H1 (cell line): ENCODE data around the gene C5orf58. TPM values are rescaled to one million over a fixed set of nuclear protein-coding genes. Genes with fewer than 3 reads are reported as not detected.

Experiments used
- CTCF ChIA-PET: fragments of 300-600 bp; sonication (Branson Sonifier 250); formaldehyde crosslinking; loops from one replicate; lab custom pipeline; 2021; ENCODE audit not compliant: partially characterized antibody; lab: Charles Lee
- POLR2A ChIA-PET: fragments of 300-600 bp; sonication (Branson Sonifier 250); formaldehyde crosslinking; loops from one replicate; lab custom pipeline; 2021; ENCODE audit warnings: inconsistent platforms; ENCODE audit not compliant: partially characterized antibody; lab: Charles Lee
- DNase-seq, 2 experiments: peaks; one replicate each; pipeline versions ENCODE4 v3.0.0 to v3.0.0-alpha.2; 2010 to 2022; ENCODE audit warnings: low spot score in 2 of 2, low read depth in 1 of 2, mixed read lengths in 1 of 2
- FAIRE-seq: peaks from 2 replicates; lab custom pipeline; 2011; peaks lifted over from hg19 to GRCh38; lab: Jason Lieb, UNC
- H2AFZ ChIP-seq: 2 replicates; pipeline ENCODE4 v1.8.1; 2012; ENCODE audit warnings: low read length, inconsistent platforms
- H2AK5ac ChIP-seq: 2 replicates; pipeline ENCODE4 v1.6.1; 2013; ENCODE audit warnings: low read depth, low read length
- H2BK120ac ChIP-seq: replicated peaks from 2 replicates; pipeline ENCODE3; 2013; ENCODE audit warnings: low read depth, low read length, inconsistent platforms
- H2BK12ac ChIP-seq: 2 replicates; pipeline ENCODE4 v1.6.1; 2013; ENCODE audit warnings: low read depth, low read length
- H2BK15ac ChIP-seq: 2 replicates; pipeline ENCODE4 v1.6.1; 2013; ENCODE audit warnings: low read length
- H2BK20ac ChIP-seq: 2 replicates; pipeline ENCODE4 v1.6.1; 2013; ENCODE audit warnings: low read length
- H2BK5ac ChIP-seq: 2 replicates; pipeline ENCODE4 v1.6.1; 2013; ENCODE audit warnings: low read depth, low read length
- H3K14ac ChIP-seq: 2 replicates; pipeline ENCODE4 v1.6.1; 2013; ENCODE audit warnings: inconsistent platforms; ENCODE audit not compliant: insufficient read length
- H3K18ac ChIP-seq: 2 replicates; pipeline ENCODE4 v1.6.1; 2013; ENCODE audit warnings: low read length; ENCODE audit errors: extremely low read depth
- H3K23ac ChIP-seq: 2 replicates; pipeline ENCODE4 v1.6.1; 2013; ENCODE audit warnings: inconsistent platforms; ENCODE audit not compliant: insufficient read length
- H3K23me2 ChIP-seq: 2 replicates; pipeline ENCODE4 v1.6.1; 2013; ENCODE audit warnings: low read depth, low read length
- H3K27ac ChIP-seq: 2 replicates; pipeline ENCODE4 v1.6.1; 2011; ENCODE audit warnings: low read depth, low read length, inconsistent platforms
- H3K27me3 ChIP-seq, 4 experiments: replicated peaks in 1 of 4; 1 replicate in 1 of 4; 2 replicates in 3 of 4; pipeline versions ENCODE4 v1.6.1 to v1.8.1; 2011 to 2013; ENCODE audit warnings: low read length in 3 of 4, mild to moderate bottlenecking in 3 of 4, inconsistent platforms in 2 of 4, mixed read lengths in 2 of 4, moderate library complexity in 1 of 4; ENCODE audit not compliant: control insufficient read depth in 3 of 4, insufficient read depth in 3 of 4; ENCODE audit errors: extremely low read depth in 1 of 4
- H3K36me3 ChIP-seq, 4 experiments: 2 replicates each; pipeline versions ENCODE4 v1.6.1 to v1.8.1; 2011 to 2013; ENCODE audit warnings: mild to moderate bottlenecking in 4 of 4, low read length in 3 of 4, moderate library complexity in 2 of 4, control low read depth in 1 of 4, inconsistent platforms in 1 of 4; ENCODE audit not compliant: insufficient read depth in 4 of 4, control insufficient read depth in 2 of 4
- H3K4ac ChIP-seq: replicated peaks from 2 replicates; pipeline ENCODE3; 2013; ENCODE audit warnings: low read length, low read depth, mixed read lengths, inconsistent platforms; ENCODE audit not compliant: insufficient read length
- H3K4me1 ChIP-seq, 4 experiments: replicated peaks in 1 of 4; 1 replicate in 1 of 4; 2 replicates in 3 of 4; pipeline versions ENCODE4 v1.6.1 to v1.8.1; 2011 to 2013; ENCODE audit warnings: low read length in 3 of 4, inconsistent platforms in 2 of 4, mixed read lengths in 1 of 4; ENCODE audit not compliant: insufficient read depth in 4 of 4, control insufficient read depth in 3 of 4
- H3K4me2 ChIP-seq, 2 experiments: 2 replicates each; pipeline versions ENCODE4 v1.6.1 to v1.8.1; 2011 to 2013; ENCODE audit warnings: low read depth in 2 of 2, low read length in 2 of 2, control low read depth in 1 of 2, inconsistent platforms in 1 of 2, mild to moderate bottlenecking in 1 of 2; ENCODE audit not compliant: insufficient read depth in 1 of 2
- H3K4me3 ChIP-seq, 4 experiments: fragments of 200-600, 300-600 bp in 1 of 4; sonication (generic), shearing (Covaris generic), sonication (Bioruptor Twin) in 1 of 4; 2 replicates each; pipeline versions ENCODE4 v1.5.1 to v1.8.1; 2011 to 2016; ENCODE audit warnings: low read length in 4 of 4, low read depth in 3 of 4, control low read depth in 2 of 4, inconsistent platforms in 2 of 4, mild to moderate bottlenecking in 2 of 4, mixed read lengths in 1 of 4, moderate library complexity in 1 of 4; ENCODE audit not compliant: insufficient read depth in 2 of 4; ENCODE audit errors: extremely low read depth in 1 of 4
- H3K56ac ChIP-seq: replicated peaks from 2 replicates; pipeline ENCODE3; 2013; ENCODE audit warnings: low read depth, mild to moderate bottlenecking, mixed read lengths, low read length, inconsistent platforms; ENCODE audit not compliant: insufficient read length
- H3K79me1 ChIP-seq: 2 replicates; pipeline ENCODE4 v1.6.1; 2013; ENCODE audit warnings: low read depth, low read length, control low read depth
- H3K79me2 ChIP-seq, 2 experiments: 2 replicates each; pipeline versions ENCODE4 v1.6.1 to v1.8.1; 2012 to 2013; ENCODE audit warnings: low read length in 2 of 2, mild to moderate bottlenecking in 2 of 2, inconsistent platforms in 1 of 2; ENCODE audit not compliant: insufficient read depth in 2 of 2, control insufficient read depth in 1 of 2
- H3K9ac ChIP-seq, 4 experiments: replicated peaks in 1 of 4; 1 replicate in 1 of 4; 2 replicates in 3 of 4; pipeline versions ENCODE4 v1.6.1 to v1.8.1; 2011 to 2013; ENCODE audit warnings: low read depth in 3 of 4, low read length in 3 of 4, control low read depth in 2 of 4, mild to moderate bottlenecking in 2 of 4, moderate library complexity in 2 of 4, inconsistent platforms in 1 of 4; ENCODE audit errors: extremely low read depth in 1 of 4
- H3K9me3 ChIP-seq, 2 experiments: 2 replicates each; pipeline versions ENCODE4 v1.6.1 to v1.8.1; 2012 to 2013; ENCODE audit warnings: mild to moderate bottlenecking in 2 of 2, moderate library complexity in 2 of 2, control low read depth in 1 of 2, inconsistent platforms in 1 of 2, low read depth in 1 of 2, low read length in 1 of 2, mixed read lengths in 1 of 2; ENCODE audit not compliant: insufficient read depth in 2 of 2
- H4K20me1 ChIP-seq, 2 experiments: replicated peaks in 1 of 2; 2 replicates each; pipeline versions ENCODE3 to v1.8.1; 2011 to 2013; ENCODE audit warnings: inconsistent platforms in 2 of 2, low read length in 2 of 2, mild to moderate bottlenecking in 1 of 2; ENCODE audit not compliant: insufficient read depth in 2 of 2, control insufficient read depth in 1 of 2
- H4K5ac ChIP-seq: 2 replicates; pipeline ENCODE4 v1.6.1; 2013; ENCODE audit warnings: low read length, low read depth, mixed read lengths, inconsistent platforms; ENCODE audit not compliant: insufficient read length
- H4K8ac ChIP-seq: 2 replicates; pipeline ENCODE4 v1.8.0; 2013; ENCODE audit warnings: mild to moderate bottlenecking, moderate library complexity, low read length, inconsistent platforms; ENCODE audit not compliant: insufficient read depth; ENCODE audit errors: extremely low read depth
- H4K91ac ChIP-seq: replicated peaks from 2 replicates; pipeline ENCODE3; 2013; ENCODE audit warnings: low read length, mixed read lengths, inconsistent platforms; ENCODE audit not compliant: insufficient read length
- CBX8 ChIP-seq: fragments of 300-800, 300-1000 bp; sonication (generic); IDR thresholded peaks from 2 replicates; pipeline ENCODE4 v1.7.1; 2016; ENCODE audit warnings: low read depth, low read length, borderline replicate concordance
- CHD1 ChIP-seq: IDR thresholded peaks from 2 replicates; pipeline ENCODE4 v1.6.1; 2012; ENCODE audit warnings: low read depth, low read length, improper control_type of control experiment
- JUND ChIP-seq: IDR thresholded peaks from 2 replicates; pipeline ENCODE4 v1.6.1; 2011; ENCODE audit warnings: mild to moderate bottlenecking, improper control_type of control experiment, low read length
- KDM5A ChIP-seq: fragments of 200-600 bp; IDR thresholded peaks from 2 replicates; pipeline ENCODE4 v1.7.1; 2012; ENCODE audit warnings: mild to moderate bottlenecking, low read length, inconsistent platforms, mixed read lengths
- NANOG ChIP-seq: IDR thresholded peaks from 2 replicates; pipeline ENCODE4 v1.6.1; 2011; ENCODE audit warnings: low read length, low read depth, mild to moderate bottlenecking, inconsistent platforms; ENCODE audit not compliant: insufficient read depth, poor library complexity, severe bottlenecking
- POLR2A ChIP-seq, 2 experiments: IDR thresholded peaks; 1 replicate in 1 of 2; 2 replicates in 1 of 2; pipeline ENCODE4 v1.6.1; 2011; ENCODE audit warnings: low read depth in 2 of 2, low read length in 2 of 2, mild to moderate bottlenecking in 2 of 2; ENCODE audit errors: control extremely low read depth in 1 of 2
- RBBP5 ChIP-seq: IDR thresholded peaks from 2 replicates; pipeline ENCODE4 v1.7.1; 2012; ENCODE audit warnings: low read depth, mild to moderate bottlenecking, inconsistent platforms, low read length, moderate library complexity, borderline replicate concordance
- RXRA ChIP-seq: IDR thresholded peaks from 2 replicates; pipeline ENCODE4 v1.6.1; 2011; ENCODE audit warnings: low read depth, mild to moderate bottlenecking, low read length, moderate library complexity; ENCODE audit not compliant: insufficient read depth
- SP4 ChIP-seq: IDR thresholded peaks from 2 replicates; pipeline ENCODE4 v1.6.1; 2012; ENCODE audit warnings: low read length, inconsistent platforms
- TBP ChIP-seq: IDR thresholded peaks from 2 replicates; pipeline ENCODE4 v1.6.1; 2011; ENCODE audit warnings: low read depth, low read length, improper control_type of control experiment
- TCF12 ChIP-seq: IDR thresholded peaks from 2 replicates; pipeline ENCODE4 v1.6.1; 2011; ENCODE audit warnings: low read depth, mild to moderate bottlenecking, low read length
- TEAD4 ChIP-seq: IDR thresholded peaks from 2 replicates; pipeline ENCODE4 v1.6.1; 2012; ENCODE audit warnings: low read depth, low read length, inconsistent platforms, mixed read lengths
- WGBS, 2 experiments: shearing (Covaris generic) in 1 of 2; methylation state at CpG; one replicate each; pipeline versions ENCODE4 v1.1.6 to v1.1.7; 2013 to 2015; ENCODE audit warnings: low lambda C conversion rate in 2 of 2, mixed read lengths in 2 of 2, inconsistent platforms in 1 of 2, low coverage in 1 of 2, missing lambda C conversion rate in 1 of 2; ENCODE audit not compliant: insufficient replicate concordance in 2 of 2, insufficient coverage in 1 of 2, insufficient read length in 1 of 2; ENCODE audit errors: extremely low coverage in 1 of 2, missing lambda C conversion rate in 1 of 2; 5-methylcytosine and 5-hydroxymethylcytosine counted together
- polyA plus RNA-seq, 7 experiments: library from polyadenylated mRNA; depleted of rRNA in 3 of 7; stranded (reverse) in 5 of 7; unstranded in 2 of 7; fragments of >200 nt in 5 of 7; fragments of 200-250 nt in 2 of 7; gene quantifications; 1 replicate in 5 of 7; 2 replicates in 1 of 7; 4 replicates in 1 of 7; pipeline versions ENCODE4 v1.2.1 to v1.2.3, GENCODE V29; 2011 to 2013; ENCODE audit warnings: missing spikeins in 2 of 7, mixed read lengths in 2 of 7
- total RNA-seq: library from RNA; stranded (reverse); fragmentation: NEBNext Ultra II Directional; extraction: Animal tissue kit (Norgen Biotek cat#: 25700); gene quantifications from 2 replicates; pipeline ENCODE4 v1.2.1, GENCODE V29; 2021
- TF ChIP-seq, protein P1 (sequence below): IDR thresholded peaks from 2 replicates; pipeline ENCODE4 v1.6.1; 2012; ENCODE audit warnings: low read length, inconsistent platforms

Gene C5orf58
- total and polyA plus RNA-seq, 2 of the 8 experiments (the other 6 are each of a cell fraction or from before 2014, with no cell fraction given) = 0.24 to 1.6 TPM

DNA sequence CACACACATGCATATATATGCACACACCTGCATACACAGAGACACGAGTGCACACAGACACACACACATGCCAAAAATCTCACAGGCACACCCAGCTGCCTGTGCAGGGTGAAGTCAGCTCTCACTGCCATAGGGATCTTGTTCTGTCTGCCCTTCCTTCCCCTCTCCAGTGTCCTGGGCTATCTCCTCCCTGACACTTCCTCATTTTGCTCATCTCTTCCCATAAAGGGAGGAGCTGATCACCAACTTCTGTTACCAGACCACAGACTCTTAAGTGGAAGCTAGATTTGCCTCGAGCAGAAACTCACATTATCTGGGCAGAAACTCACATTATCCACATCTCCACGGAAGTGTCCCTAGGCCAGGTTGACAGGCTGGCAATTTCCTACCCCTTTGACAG, 36.1 kb downstream of the C5orf58 start:
- CTCF ChIA-PET = interaction anchor here (0.5 to 6.1 kb wide), 37 partner anchors 10 to 358 kb away, joined by 3 to 78 read pairs (median 4); no protein-coding TSS in a partner anchor
- DNase-seq (no peak), FAIRE-seq (no peak)
- Histone ChIP-seq H3K14ac (no peak overlapping the region), H2BK120ac (no peak overlapping the region), H3K4me1 (peaks cover 6 to 11% (median 9%) of the 10 kb centered on the region in 4 experiments; a peak in 4 of 7 replicates), H3K18ac (peak overlapping the region; percentile 5; the same call in 1 of the 2 replicates), H3K9ac (no peak overlapping the region), H3K4me3 (no peak overlapping the region), H4K8ac (no peak overlapping the region), H2AFZ (no peak overlapping the region), H2BK5ac (no peak overlapping the region), H4K91ac (peak overlapping the region; percentile 34), H3K9me3 (no peaks in the 10 kb centered on the region), H3K4me2 (no peak overlapping the region), H3K79me2 (no peaks in the 10 kb centered on the region), H2BK12ac (no peak overlapping the region), H4K20me1 (peaks cover 0 to 2% of the 10 kb centered on the region in 2 experiments), H3K23ac (no peak overlapping the region), H3K56ac (no peak overlapping the region), H3K36me3 (no peaks in the 10 kb centered on the region), H3K4ac (no peak overlapping the region), H4K5ac (no peak overlapping the region), H2BK15ac (peak overlapping the region; percentile 6), H2AK5ac (0 out of 2 replicates have a peak overlapping the region, but pooled peaks have one; percentile 20), H2BK20ac (peak overlapping the region; percentile 24; the same call in 1 of the 2 replicates), H3K27ac (no peak overlapping the region), H3K23me2 (no peaks in the 10 kb centered on the region), H3K27me3 (no peaks in the 10 kb centered on the region; a peak in 1 of 7 replicates), H3K79me1 (no peaks in the 10 kb centered on the region)
- POLR2A ChIA-PET = interaction anchor here (0.8 to 0.9 kb wide), 2 partner anchors 22 to 39 kb away, joined by 3 read pairs; no protein-coding TSS in a partner anchor
- WGBS, 2 experiments = 58% methylated on average over 3 of the region's 3 CpGs; no CpG with 5 or more reads in 1 of the 2 experiments
- TF ChIP-seq POLR2A (IDR thresholded peaks at IDR 0.05; ENCODE audit: control extremely low read depth in 1 of 2, low read depth in 2 of 2, low read length in 2 of 2) = no peak
- no peak for TF ChIP-seq TEAD4
- TF ChIP-seq RXRA = no peak
- TF ChIP-seq SP4 = no peak
- TF ChIP-seq NANOG = no peak
- no peak for TF ChIP-seq TCF12
- TF ChIP-seq CHD1 = no peak
- TF ChIP-seq, protein P1, sequence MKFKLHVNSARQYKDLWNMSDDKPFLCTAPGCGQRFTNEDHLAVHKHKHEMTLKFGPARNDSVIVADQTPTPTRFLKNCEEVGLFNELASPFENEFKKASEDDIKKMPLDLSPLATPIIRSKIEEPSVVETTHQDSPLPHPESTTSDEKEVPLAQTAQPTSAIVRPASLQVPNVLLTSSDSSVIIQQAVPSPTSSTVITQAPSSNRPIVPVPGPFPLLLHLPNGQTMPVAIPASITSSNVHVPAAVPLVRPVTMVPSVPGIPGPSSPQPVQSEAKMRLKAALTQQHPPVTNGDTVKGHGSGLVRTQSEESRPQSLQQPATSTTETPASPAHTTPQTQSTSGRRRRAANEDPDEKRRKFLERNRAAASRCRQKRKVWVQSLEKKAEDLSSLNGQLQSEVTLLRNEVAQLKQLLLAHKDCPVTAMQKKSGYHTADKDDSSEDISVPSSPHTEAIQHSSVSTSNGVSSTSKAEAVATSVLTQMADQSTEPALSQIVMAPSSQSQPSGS = no peak
- no peak for TF ChIP-seq JUND
- TF ChIP-seq KDM5A = no peak
- no peak for TF ChIP-seq CBX8
- no peak for TF ChIP-seq TBP
- TF ChIP-seq RBBP5 = no peak
